ENCODE results near the gene ANKRD13A. TPM values are rescaled to one million over a fixed set of nuclear protein-coding genes. Genes with fewer than 3 reads are reported as not detected.
"Not testable (repeated sequence)": the region's sequence is repeated elsewhere in the genome, so short reads cannot be mapped to it uniquely, and the experiment has no call there.

ANKRD13A gene
- total and polyA plus RNA-seq, 7 experiments from 2014 or later, result 33.4 to 82.8 (median 65.6) TPM

DNA sequence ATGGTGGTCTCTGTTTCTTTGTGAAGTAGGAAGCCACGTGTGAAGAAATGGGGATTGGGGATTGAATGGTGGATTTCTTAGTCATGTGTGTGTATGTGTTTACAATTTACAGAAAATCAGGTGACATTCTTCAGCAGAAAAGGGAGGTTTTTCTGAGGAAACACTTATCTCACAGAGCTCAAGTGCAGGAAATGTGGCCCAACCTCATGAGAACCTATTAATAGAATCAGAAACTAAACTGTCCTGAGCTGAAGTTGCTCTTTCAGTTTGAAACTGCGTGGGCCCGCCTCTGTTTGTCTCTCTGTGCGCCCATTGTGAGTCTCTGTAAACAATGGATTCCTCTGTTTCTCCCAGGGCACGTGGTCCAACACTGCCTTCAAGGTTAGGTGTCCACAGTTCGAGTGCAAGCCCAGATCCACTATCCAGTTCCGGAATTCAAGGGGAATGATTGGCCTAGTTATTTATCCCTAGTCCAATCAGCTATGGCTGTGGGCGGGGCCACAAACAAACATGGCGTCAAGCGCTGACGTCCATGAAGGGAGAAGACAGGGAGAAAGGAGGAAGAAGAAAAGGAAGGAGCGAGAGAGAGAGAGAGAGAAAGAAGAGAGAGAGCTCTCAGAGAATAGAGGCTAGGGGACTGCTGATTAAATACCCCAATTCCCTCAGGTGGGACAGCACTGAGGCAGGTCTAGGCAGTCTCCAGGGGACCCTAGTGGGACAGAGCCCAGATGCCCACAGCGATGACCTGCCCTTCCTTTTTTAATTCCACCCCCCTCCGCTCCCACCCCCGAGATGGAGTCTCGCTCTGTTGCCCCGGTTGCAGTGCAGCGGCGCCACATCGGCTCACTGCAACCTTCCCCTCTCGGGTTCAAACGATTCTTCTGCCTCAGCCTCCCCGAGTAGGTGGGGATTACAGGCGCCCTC, 80.5 kb downstream of the ANKRD13A start:
- ChIA-PET CTCF (interaction anchor here (0.6 to 1.1 kb wide), 3 partner anchors 8 to 73 kb away, joined by 3 to 6 read pairs (median 4); no protein-coding TSS in a partner anchor), POLR2A (interaction anchor here (0.8 to 1.3 kb wide), 5 partner anchors 44 to 391 kb away, joined by 3 to 5 read pairs (median 3); partner anchors contain the start of genes ARPC3 and IFT81)
- H3K9me3 ChIP-seq (ENCODE audit: control insufficient read depth in 2 of 3, low read length in 3 of 3), result no peaks in the 10 kb centered on the region
- intact Hi-C loops (cut with micrococcal nuclease), result loop anchor here (1.0 to 10.0 kb wide), 8 partner anchors 21 to 325 kb away; partner anchors contain the start of genes C12orf76 (in 2 of the 2), IFT81 (in 2 of the 2), ANAPC7 (in 1 of the 2) and ATP2A2 (in 1 of the 2)
- peak; percentile 44 to 83 (median 75) for DNase-seq
- Mint-ChIP-seq H3K36me3 (peaks cover 0 to 13% (median 0%) of the 10 kb centered on the region in 5 donors), H3K4me1 (peaks cover 13 to 47% (median 26%) of the 10 kb centered on the region in 7 donors), H3K9me3 (peaks cover 0 to 6% (median 2%) of the 10 kb centered on the region in 11 donors), H3K27me3 (peaks cover 0 to 5% (median 0%) of the 10 kb centered on the region in 5 donors), H3K27ac (peak overlapping the region; percentile 92 to 99 (median 98)), H3K4me3 (peak overlapping the region; percentile 76 to 94 (median 86))
- peak overlapping the region; percentile 71 for H3K27ac ChIP-seq (ENCODE audit: low read depth, low read length)
- no peaks in the 10 kb centered on the region for H3K27me3 ChIP-seq (ENCODE audit: control insufficient read depth in 2 of 2, insufficient read depth in 2 of 2, low read length in 2 of 2)
- H3K4me3 ChIP-seq (ENCODE audit: low read length), result peak overlapping the region; percentile 42
- H3K36me3 ChIP-seq (ENCODE audit: control insufficient read depth in 2 of 3, insufficient read depth in 3 of 3, low read length in 3 of 3), result no peaks in the 10 kb centered on the region
- peaks cover 9 to 21% of the 10 kb centered on the region in 2 donors for H3K4me1 ChIP-seq (ENCODE audit: control insufficient read depth in 2 of 2, insufficient read depth in 2 of 2, low read length in 2 of 2)
- peak; percentile 96 for ATAC-seq

DNA sequence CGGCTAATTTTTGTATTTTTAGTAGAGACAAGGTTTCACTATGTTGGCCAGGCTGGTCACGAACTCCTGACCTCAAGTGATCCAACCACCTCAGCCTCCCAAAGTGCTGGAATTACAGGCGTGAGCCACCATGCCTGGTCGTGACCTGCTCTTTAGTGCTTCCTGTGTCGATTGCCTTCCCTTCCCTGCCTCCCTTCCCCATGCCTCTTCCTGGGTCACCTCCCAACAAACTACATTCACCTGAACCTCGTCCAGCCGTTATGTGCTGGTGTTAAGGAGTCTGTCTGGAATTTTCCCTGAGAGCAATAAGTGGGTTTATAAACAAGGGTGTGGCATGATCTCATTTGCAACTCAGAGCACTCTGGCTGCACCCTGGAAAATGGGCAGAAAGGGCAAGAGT, 81.2 kb downstream of the ANKRD13A start:
- peak overlapping the region; percentile 42 for H3K4me3 ChIP-seq (ENCODE audit: low read length)
- Mint-ChIP-seq H3K27me3 (peaks cover 0 to 8% (median 0%) of the 10 kb centered on the region in 5 donors), H3K4me1 (peaks cover 13 to 45% (median 22%) of the 10 kb centered on the region in 7 donors), H3K9me3 (peaks cover 0 to 6% (median 2%) of the 10 kb centered on the region in 11 donors), H3K27ac (peak overlapping the region; percentile 0 to 99 (median 90)), H3K4me3 (peak overlapping the region; percentile 20 to 86 (median 60)), H3K36me3 (peaks cover 0 to 13% (median 0%) of the 10 kb centered on the region in 5 donors)
- POLR2A ChIA-PET, result interaction anchor here (0.8 to 1.3 kb wide), 3 partner anchors 45 to 390 kb away, joined by 3 to 4 read pairs (median 3); partner anchors contain the start of gene ARPC3
- no peaks in the 10 kb centered on the region for H3K27me3 ChIP-seq (ENCODE audit: control insufficient read depth in 2 of 2, insufficient read depth in 2 of 2, low read length in 2 of 2)
- no peak for ATAC-seq
- peaks cover 9 to 21% of the 10 kb centered on the region in 2 donors for H3K4me1 ChIP-seq (ENCODE audit: control insufficient read depth in 2 of 2, insufficient read depth in 2 of 2, low read length in 2 of 2)
- no peaks in the 10 kb centered on the region for H3K9me3 ChIP-seq (ENCODE audit: control insufficient read depth in 2 of 3, low read length in 3 of 3)
- intact Hi-C loops (cut with micrococcal nuclease), result no loop called here
- H3K27ac ChIP-seq (ENCODE audit: low read depth, low read length), result no peak overlapping the region
- CTCF ChIA-PET, result interaction anchor here (0.6 kb wide), 1 partner anchor 74 kb away, joined by 4 read pairs; no protein-coding TSS in a partner anchor
- H3K36me3 ChIP-seq (ENCODE audit: control insufficient read depth in 2 of 3, insufficient read depth in 3 of 3, low read length in 3 of 3), result no peaks in the 10 kb centered on the region
- no peak for DNase-seq

DNA sequence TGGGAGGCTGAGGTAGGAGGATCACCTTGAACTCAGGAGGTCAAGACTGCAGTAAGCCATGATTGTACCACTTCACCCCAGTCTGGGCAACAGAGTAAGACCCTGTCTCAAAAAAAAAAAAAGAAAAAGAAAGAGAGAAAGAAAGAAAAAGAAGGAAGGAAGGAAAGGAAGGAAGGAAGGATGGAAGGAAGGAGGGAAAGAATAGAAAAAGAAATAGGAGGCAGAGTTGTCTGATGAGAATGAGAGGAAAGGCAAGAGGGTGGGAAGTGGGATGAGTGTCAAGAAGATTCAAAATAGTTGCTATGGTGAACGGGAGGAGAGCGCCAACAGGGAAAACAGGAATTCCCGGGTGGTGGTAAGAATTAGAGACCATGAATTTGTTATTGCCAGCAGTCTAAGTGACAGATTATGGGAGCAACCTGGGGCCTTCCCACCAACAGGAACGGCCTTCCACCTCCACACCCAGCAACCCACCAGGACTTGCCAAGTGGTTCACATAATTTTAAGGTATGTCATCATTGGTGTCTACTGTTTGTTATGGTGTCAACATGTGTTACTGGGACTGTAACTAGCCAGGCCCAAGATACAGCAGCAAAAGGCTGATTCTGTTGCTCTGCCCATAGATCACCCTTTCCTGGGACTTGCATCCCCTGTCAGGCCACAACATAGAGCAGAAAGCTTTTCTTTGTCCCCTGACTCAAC, 85.2 kb downstream of the ANKRD13A start:
- Mint-ChIP-seq H3K4me3 (no peak overlapping the region), H3K27me3 (peaks cover 0 to 32% (median 0%) of the 10 kb centered on the region in 5 donors), H3K4me1 (peaks cover 11 to 26% (median 13%) of the 10 kb centered on the region in 7 donors), H3K9me3 (peaks cover 0 to 7% (median 2%) of the 10 kb centered on the region in 11 donors), H3K27ac (no peak overlapping the region), H3K36me3 (peaks cover 0 to 12% (median 0%) of the 10 kb centered on the region in 5 donors)
- POLR2A ChIA-PET, result interaction anchor here (0.7 kb wide), 2 partner anchors 87 to 116 kb away, joined by 4 to 5 read pairs; no protein-coding TSS in a partner anchor
- CTCF ChIA-PET, result no interaction called here
- Histone ChIP-seq H3K27me3 (ENCODE audit: control insufficient read depth in 2 of 2, insufficient read depth in 2 of 2, low read length in 2 of 2) (no peaks in the 10 kb centered on the region), H3K36me3 (ENCODE audit: control insufficient read depth in 2 of 3, insufficient read depth in 3 of 3, low read length in 3 of 3) (no peaks in the 10 kb centered on the region), H3K4me3 (ENCODE audit: low read length) (no peak overlapping the region), H3K27ac (ENCODE audit: low read depth, low read length) (no peak overlapping the region), H3K4me1 (ENCODE audit: control insufficient read depth in 2 of 2, insufficient read depth in 2 of 2, low read length in 2 of 2) (peaks cover under 1 to 12% of the 10 kb centered on the region in 2 donors), H3K9me3 (ENCODE audit: control insufficient read depth in 2 of 3, low read length in 3 of 3) (no peaks in the 10 kb centered on the region)
- no peak for DNase-seq
- intact Hi-C loops (cut with micrococcal nuclease), result no loop called here
- ATAC-seq, result no peak

DNA sequence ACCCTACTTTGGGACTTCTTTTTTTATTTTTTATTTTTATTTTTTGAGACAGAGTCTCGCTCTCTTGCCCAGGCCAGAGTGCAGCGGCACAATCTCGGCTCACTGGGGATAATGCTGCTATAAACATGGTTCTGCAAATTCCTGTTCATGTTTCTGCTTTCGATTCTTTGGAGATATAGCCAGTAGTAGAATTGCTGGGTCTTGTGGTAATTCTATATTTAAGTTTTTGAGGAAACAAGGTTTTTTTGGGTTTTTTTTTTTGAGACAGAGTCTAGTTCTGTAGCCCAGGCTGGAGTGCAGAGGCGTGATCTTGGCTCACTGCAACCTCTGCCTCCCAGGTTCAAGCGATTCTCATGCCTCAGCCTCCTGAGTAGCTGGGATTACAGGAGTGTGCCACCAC, 89.0 kb downstream of the ANKRD13A start:
- CTCF ChIA-PET, result interaction anchor here (0.7 kb wide), 1 partner anchor 157 kb away, joined by 3 read pairs; no protein-coding TSS in a partner anchor
- H3K9me3 Mint-ChIP-seq; H3K4me3 ChIP-seq (ENCODE audit: low read length); H3K27me3 ChIP-seq (ENCODE audit: control insufficient read depth in 2 of 2, insufficient read depth in 2 of 2, low read length in 2 of 2); POLR2A ChIA-PET; H3K4me3 Mint-ChIP-seq; H3K36me3 ChIP-seq (ENCODE audit: control insufficient read depth in 2 of 3, insufficient read depth in 3 of 3, low read length in 3 of 3); DNase-seq; intact Hi-C loops (cut with micrococcal nuclease); H3K4me1 ChIP-seq (ENCODE audit: control insufficient read depth in 2 of 2, insufficient read depth in 2 of 2, low read length in 2 of 2); H3K27ac ChIP-seq (ENCODE audit: low read depth, low read length); H3K9me3 ChIP-seq (ENCODE audit: control insufficient read depth in 2 of 3, low read length in 3 of 3); H3K4me1 Mint-ChIP-seq; H3K36me3 Mint-ChIP-seq: not testable (repeated sequence)
- H3K27ac Mint-ChIP-seq, result peak overlapping the region in 1 of 9 donors; percentile 44
- peak; percentile 37 for ATAC-seq
- H3K27me3 Mint-ChIP-seq, result peaks cover 0 to 56% (median 6%) of the 10 kb centered on the region in 5 donors

DNA sequence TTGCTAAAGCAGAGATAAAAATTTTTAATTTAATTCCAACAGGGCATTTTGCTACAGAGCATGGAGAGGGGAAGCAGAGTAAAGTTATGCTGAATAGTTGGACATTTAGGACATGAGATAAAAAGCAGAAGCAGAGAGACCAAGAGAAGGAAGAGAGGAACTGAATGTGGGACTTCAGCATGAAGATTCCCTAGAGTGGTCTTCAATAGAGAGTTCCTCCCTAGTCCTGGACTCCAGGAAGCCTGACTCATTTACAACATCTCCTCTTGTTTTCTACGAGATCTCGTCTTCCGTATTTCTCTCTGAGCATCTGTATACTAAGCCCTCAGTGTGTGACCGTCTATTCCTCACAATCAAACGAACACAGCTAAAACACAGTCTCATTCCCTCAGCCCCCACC, 89.7 kb downstream of the ANKRD13A start:
- ChIA-PET POLR2A (no interaction called here), CTCF (no interaction called here)
- Mint-ChIP-seq H3K27me3 (peaks cover 0 to 63% (median 6%) of the 10 kb centered on the region in 5 donors), H3K4me1 (peaks cover 0 to 9% (median 0%) of the 10 kb centered on the region in 7 donors), H3K27ac (no peak overlapping the region), H3K36me3 (peaks cover 0 to 3% (median 0%) of the 10 kb centered on the region in 5 donors), H3K9me3 (peaks cover 0 to 5% (median 0%) of the 10 kb centered on the region in 11 donors), H3K4me3 (no peak overlapping the region)
- intact Hi-C loops (cut with micrococcal nuclease), result no loop called here
- H3K9me3 ChIP-seq (ENCODE audit: control insufficient read depth in 2 of 3, low read length in 3 of 3), result no peaks in the 10 kb centered on the region
- peak; percentile 63 for ATAC-seq
- H3K27me3 ChIP-seq (ENCODE audit: control insufficient read depth in 2 of 2, insufficient read depth in 2 of 2, low read length in 2 of 2), result no peaks in the 10 kb centered on the region
- no peaks in the 10 kb centered on the region for H3K36me3 ChIP-seq (ENCODE audit: control insufficient read depth in 2 of 3, insufficient read depth in 3 of 3, low read length in 3 of 3)
- DNase-seq, result no peak
- H3K27ac ChIP-seq (ENCODE audit: low read depth, low read length), result no peak overlapping the region
- H3K4me3 ChIP-seq (ENCODE audit: low read length), result no peak overlapping the region
- H3K4me1 ChIP-seq (ENCODE audit: control insufficient read depth in 2 of 2, insufficient read depth in 2 of 2, low read length in 2 of 2), result no peaks in the 10 kb centered on the region
